Smooth muscle cell of the brain vasculature (primary cell): Measurements from ENCODE around the gene RGS4.
"Not testable (repeated sequence)": the region's sequence is repeated elsewhere in the genome, so short reads cannot be mapped to it uniquely, and the experiment has no call there.

Experiments used
- DNase-seq: peaks from one replicate; pipeline ENCODE4 v3.0.0-alpha.2; 2012; ENCODE audit warnings: low read depth, low spot score

RGS4 gene

DNA sequence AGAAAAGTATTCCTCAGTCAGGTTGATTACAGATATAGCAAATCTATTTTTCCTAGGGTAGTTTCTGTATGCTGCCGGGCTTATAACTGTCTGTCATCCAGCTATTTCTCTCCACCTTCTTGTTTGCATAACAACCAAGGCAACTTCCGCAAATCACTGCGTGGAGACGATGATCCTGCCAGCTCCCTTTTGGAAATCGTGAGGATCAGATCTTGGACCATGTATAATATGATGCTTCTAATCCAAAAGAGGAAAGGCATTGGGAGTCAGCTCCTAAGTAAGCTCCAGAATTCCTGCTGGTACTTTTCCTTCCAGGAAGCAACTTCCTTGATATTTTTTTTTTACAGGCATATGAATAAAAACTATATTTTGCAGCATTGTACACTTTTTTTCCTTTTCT lies 445 bp upstream of the RGS4 start:
- no peak for DNase-seq

DNA sequence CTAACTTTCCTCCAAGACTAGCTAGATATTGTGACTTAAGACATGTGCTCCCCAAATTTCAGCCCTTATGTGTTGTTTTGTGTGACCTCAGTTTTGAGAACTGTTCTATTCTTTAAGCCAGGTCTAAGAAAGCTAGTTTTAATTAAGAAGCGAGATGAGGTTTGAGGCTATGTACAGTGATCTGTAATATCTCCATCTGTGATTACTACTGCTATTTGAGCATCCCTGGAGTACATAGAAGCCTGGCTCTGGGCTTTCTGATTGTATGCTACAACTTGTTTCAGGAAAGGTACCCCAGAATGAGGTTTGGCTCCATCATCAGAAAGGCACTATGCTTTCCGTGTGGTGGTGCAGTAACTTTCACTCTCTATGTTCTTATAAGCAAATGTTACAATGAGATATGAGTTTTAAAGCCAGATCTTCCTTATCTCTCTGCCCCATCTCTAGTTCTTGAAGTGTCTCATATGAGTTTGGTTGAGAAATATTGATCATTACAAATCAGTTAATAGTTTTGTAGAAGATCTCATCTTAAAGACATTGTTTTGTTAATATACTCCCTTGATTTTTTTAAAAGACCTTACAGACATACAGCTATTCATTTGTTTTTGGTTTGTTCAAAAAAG lies 605 bp downstream of the RGS4 start:
- no peak for DNase-seq

DNA sequence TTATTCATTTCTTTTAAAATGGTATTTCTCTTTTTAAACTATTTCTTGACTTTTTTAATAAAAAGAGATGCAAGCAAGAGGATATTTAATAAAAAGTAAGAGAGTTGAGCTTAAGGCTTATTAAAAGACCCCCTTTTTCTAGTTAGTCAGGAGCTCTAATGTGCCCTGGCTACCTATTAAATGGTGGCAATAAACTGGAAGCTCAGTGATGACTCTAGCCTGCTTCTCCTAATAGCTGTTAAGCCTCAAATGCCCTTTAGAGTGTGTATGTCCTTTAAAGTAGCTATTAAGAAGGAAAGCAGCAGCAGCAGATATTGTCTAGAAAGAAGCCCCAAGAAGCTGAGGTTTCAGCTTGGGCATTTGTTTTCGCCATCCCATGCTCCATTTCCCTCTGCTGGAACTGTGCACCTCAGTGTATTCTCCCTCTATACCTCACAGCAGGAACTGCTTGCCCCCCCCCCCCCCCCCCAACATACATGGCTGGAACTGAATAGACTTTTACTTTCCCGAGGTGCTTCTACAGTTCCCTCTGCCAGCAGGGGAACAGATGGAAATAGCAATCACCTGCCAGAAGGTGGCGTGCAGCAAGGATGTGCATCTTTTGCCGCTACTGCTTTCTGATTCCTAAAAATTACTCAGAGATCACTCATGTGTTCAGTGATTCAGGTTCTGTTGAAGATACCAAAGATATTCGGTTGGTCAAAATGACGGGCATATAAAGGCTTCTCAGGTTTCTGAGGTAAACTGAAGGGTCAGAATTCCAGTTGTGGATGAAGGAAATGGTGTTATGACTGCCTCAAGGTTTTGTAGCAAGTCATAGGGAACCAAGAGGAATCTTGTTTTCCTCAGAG lies 2.5 kb downstream of the RGS4 start:
- DNase-seq = peak; percentile 67

DNA sequence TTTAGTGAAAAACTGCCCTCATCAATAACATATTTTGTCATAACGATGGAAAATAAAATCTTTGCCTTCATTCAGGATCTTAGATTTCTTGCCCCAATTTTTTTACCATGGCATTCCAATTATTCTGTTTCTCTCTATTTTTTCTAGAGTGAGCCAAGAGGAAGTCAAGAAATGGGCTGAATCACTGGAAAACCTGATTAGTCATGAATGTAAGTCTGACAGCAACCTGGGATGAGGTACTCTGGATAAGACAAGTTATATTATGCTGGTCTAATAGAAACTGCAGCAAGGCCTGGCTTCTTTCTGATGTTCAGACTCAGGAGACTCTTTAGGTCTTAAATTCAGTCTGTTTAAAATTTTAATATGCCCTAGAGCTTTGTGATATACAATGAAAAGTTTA lies 3.5 kb downstream of the RGS4 start:
- no peak for DNase-seq

GRCh38 chr1:163074004-163074403 lies 4.8 kb downstream of the RGS4 start:
- no peak for DNase-seq

DNA sequence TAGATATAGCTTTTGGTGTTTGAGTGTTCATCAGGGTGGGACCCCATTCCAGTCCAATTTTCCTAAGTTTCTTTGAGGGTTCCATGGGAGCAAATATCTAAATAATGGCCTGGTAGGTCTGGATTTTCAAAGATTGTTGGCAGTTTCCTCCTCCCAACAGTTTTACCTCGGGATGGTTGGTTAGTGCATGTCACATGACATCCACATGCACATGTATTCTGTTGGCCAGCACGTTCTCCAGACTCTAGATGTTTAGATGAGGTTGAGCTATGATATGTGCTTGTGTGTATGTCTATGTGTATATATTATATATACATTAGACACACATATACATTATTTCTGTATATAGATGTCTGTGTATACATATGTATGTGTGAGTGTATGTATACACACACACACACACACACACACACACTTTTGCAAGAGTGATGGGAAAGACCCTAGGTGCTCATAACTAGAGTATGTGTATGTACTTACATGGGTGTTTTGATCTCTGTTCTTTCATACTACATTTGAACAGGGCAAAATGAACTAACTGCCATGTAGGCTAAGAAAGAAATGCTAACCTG lies 5.6 kb downstream of the RGS4 start:
- DNase-seq = no peak

DNA sequence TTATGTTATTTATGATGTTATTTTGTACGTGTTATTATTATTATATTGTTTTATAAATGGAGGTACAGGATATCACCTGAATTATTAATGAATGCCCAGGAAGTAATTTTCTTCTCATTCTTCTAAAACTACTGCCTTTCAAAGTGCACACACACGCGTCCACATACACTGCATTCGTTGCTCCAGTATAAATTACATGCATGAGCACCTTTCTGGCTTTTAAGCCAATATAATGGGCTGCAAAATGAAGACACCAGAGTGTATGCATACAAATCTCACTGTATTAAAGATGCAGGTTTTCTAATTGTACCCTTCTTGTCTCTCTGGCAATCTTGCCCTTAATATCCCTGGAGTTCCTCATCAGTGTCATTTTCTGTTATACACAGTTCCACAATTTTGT lies 6.9 kb downstream of the RGS4 start:
- DNase-seq = no peak

DNA sequence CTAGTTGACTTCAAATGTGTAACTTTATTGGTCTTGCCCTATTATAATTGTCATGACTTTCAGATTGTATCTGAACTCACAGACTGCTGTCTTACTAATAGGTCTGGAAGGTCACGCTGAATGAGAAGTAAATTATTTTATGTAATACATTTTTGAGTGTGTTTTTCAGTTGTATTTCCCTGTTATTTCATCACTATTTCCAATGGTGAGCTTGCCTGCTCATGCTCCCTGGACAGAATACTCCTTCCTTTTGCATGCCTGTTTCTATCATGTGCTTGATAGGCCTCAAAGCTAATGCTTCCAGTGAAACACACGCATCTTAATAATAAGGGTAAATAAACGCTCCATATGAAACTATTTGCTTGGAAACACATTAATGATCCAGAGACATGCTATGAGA lies 7.3 kb downstream of the RGS4 start:
- no peak for DNase-seq

GRCh38 chr1:163076981-163077761 lies 8.0 kb downstream of the RGS4 start:
- DNase-seq = no peak

DNA sequence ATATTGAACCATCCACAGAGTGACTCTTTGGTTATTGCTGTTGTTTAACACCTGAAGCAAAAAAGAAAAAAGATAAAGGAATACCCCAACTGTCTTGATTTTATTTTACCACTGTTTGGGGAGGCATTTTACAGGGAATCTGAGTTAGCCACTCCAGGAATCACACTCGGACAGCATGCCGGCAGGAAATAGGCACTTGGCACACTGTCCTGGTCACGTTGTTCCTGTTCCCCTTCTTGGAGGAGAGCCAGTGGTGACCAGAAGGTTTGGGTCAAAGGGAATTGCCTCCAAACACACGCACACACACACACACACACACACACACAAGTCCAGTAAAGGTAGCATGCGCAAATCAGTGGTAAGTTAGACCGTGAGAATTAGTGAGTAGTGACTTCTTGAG lies 13.8 kb downstream of the RGS4 start:
- DNase-seq = no peak

GRCh38 chr1:163083690-163084089 lies 14.5 kb downstream of the RGS4 start:
- DNase-seq = no peak

DNA sequence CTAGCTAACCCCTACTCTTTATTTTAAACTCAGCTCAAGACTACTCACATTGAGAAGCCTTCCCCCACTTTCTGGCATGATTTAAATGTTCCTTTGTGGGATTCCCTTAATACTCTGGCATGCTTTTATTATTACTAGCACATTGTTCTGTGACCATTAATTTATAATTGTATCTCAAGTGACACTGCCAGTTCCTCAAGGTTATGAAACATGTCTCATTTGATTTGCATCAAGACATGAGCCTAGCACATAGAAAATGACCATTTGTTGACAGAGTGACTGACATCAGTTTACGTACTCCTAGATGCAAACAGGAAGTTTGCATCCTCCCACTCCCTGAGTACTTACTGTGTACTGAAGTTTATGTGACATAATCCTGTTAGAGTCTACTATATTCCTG lies 15.2 kb downstream of the RGS4 start:
- no peak for DNase-seq

- no peak for DNase-seq
Measured at GRCh38 chr1:163085041-163085903, 16.1 kb downstream of the RGS4 start.

DNA sequence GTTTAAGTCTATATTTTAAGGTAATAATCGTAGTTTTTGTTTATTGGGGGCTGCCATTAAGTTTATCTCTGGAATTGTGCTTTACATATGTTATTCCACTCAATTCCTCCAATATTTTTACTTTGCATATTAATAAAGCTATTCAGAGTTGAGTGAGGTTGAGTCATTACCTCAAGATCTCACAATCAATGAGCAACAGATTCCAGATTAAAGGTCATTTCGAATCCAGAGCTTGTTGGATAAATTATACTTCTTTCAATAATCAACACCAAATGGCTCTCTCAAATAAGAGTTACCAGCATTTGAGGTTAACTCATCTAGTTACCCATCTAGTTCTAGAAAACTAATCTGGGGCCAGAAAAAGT lies 16.7 kb downstream of the RGS4 start:
- no peak for DNase-seq

DNA sequence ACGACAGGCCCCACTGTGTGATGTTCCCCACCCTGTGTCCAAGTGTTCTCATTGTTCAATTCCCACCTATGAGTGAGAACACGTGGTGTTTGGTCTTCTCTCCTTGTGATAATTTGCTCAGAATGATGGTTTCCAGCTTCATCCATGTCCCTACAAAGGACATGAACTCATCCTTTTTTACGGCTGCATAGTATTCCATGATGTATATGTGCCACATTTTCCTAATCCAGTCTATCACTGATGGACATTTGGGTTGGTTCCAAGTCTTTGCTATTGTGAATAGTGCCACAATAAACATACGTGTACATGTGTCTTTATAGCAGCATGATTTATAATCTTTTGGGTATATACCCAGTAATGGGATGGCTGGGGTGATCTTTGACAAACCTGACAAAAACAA lies 20.0 kb downstream of the RGS4 start:
- DNase-seq = not testable (repeated sequence)

GRCh38 chr1:163090321-163090945 lies 21.3 kb downstream of the RGS4 start:
- DNase-seq = no peak

DNA sequence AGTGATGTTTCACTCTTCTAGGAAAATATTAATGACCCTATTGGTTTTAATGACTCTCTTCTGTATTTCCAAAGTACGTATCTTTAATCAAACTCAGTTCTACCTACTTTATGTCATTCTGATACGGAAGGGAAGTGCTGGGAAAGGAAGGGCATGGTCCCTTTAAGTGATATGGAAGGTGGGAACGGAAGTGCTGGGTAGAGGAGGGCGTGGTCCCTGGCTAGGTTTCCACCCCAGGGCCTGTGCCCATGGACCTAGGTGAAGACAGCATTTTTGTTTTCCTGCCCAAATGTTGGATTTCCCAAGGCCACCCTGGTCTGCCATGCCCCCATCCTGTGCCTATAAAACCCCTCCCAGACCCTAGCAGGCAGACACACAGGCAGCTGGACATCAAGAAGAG lies 24.0 kb downstream of the RGS4 start:
- no peak for DNase-seq

DNA sequence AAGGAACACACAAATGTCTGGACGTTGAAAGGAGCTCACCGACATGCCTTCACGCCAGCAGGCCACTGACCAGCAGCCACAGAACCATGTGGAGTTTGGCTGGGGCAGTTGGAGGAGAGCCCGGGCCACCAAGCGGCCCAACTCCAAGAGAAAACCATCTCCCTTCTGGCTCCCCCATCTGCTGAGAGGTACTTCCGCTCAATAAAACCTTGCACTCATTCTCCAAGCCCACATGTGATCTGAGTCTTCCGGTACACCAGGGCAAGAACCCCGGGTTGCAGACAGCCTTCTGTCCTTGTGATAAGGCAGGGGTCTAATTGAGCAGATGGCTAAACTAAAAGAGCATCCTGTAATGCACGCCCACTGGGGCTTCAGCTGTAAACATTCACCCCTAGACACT lies 24.4 kb downstream of the RGS4 start:
- DNase-seq = no peak

- no peak for DNase-seq
Measured at GRCh38 chr1:163094182-163094581, 25.0 kb downstream of the RGS4 start.

DNA sequence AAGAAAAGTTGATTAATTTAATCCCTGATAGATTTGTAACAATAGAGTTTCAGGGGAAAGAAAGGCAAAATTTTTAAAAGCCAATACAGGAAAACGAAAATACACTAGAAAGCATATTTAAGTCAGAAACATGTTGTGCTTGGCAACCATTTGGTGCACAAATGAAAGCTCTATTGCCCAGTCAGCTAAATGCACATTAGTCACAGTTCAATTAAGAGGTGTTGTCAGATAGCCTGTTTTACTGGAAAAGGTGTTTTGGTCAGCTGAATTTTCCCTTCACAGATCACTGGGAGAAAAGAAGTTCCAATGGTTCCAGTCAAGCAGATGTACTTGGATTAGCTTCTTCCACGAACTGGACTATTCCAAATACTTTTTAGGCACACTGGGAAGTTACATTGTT lies 25.4 kb downstream of the RGS4 start:
- no peak for DNase-seq

- DNase-seq = no peak
Measured at GRCh38 chr1:163095213-163095612, 26.1 kb downstream of the RGS4 start.
